CD14-positive monocyte (primary cell): Measurements from ENCODE around the gene HDGFL3. TPM values are rescaled to one million over a fixed set of nuclear protein-coding genes. Genes with fewer than 3 reads are reported as not detected.

Source experiments
- DNase-seq, 3 donors: peaks; one replicate each; pipeline ENCODE4 v3.0.0-alpha.2; 2011 to 2022
- H2AFZ ChIP-seq: 2 replicates; pipeline ENCODE4 v1.6.0; 2012; ENCODE audit warnings: mild to moderate bottlenecking, low read depth, low read length, inconsistent platforms; ENCODE audit not compliant: insufficient read depth, poor library complexity, severe bottlenecking
- H3K27ac ChIP-seq, 2 donors: 1 replicate in 1 of 2; 2 replicates in 1 of 2; pipeline ENCODE4 v1.5.1; 2012 to 2013; ENCODE audit warnings: low read length in 2 of 2, control low read depth in 1 of 2, inconsistent platforms in 1 of 2, low read depth in 1 of 2, mild to moderate bottlenecking in 1 of 2
- H3K27me3 ChIP-seq, 2 donors: one replicate each; pipeline versions ENCODE4 v1.6.0 to v1.6.1; 2011 to 2013; ENCODE audit warnings: low read length in 2 of 2; ENCODE audit not compliant: control insufficient read depth in 2 of 2, insufficient read depth in 2 of 2
- H3K36me3 ChIP-seq, 2 donors: replicated peaks in 1 of 2; 1 replicate in 1 of 2; 2 replicates in 1 of 2; pipeline versions ENCODE4 v1.5.1 to v1.6.1; 2012 to 2013; ENCODE audit warnings: low read length in 2 of 2, control low read depth in 1 of 2, inconsistent platforms in 1 of 2, mild to moderate bottlenecking in 1 of 2; ENCODE audit not compliant: insufficient read depth in 2 of 2, control insufficient read depth in 1 of 2
- H3K4me1 ChIP-seq, 2 donors: 1 replicate in 1 of 2; 2 replicates in 1 of 2; pipeline versions ENCODE4 v1.5.1 to v1.6.1; 2012 to 2013; ENCODE audit warnings: low read length in 2 of 2, control low read depth in 1 of 2, inconsistent platforms in 1 of 2, mild to moderate bottlenecking in 1 of 2, moderate library complexity in 1 of 2; ENCODE audit not compliant: insufficient read depth in 2 of 2, control insufficient read depth in 1 of 2
- H3K4me2 ChIP-seq: replicated peaks from 2 replicates; pipeline ENCODE3; 2012; ENCODE audit warnings: low read length, moderate library complexity, mild to moderate bottlenecking; ENCODE audit not compliant: poor library complexity, severe bottlenecking; ENCODE audit errors: extremely low read depth
- H3K4me3 ChIP-seq, 3 experiments: fragments of 200-600 bp in 1 of 3; sonication (generic) in 1 of 3; replicated peaks in 1 of 3; 1 replicate in 2 of 3; 2 replicates in 1 of 3; pipeline ENCODE4 v1.5.1; 2011 to 2013; ENCODE audit warnings: low read length in 3 of 3, mild to moderate bottlenecking in 3 of 3, control low read depth in 2 of 3, low read depth in 2 of 3, inconsistent platforms in 1 of 3, moderate library complexity in 1 of 3
- H3K79me2 ChIP-seq: 2 replicates; pipeline ENCODE4 v1.6.0; 2012; ENCODE audit warnings: mild to moderate bottlenecking, control low read depth, inconsistent platforms, low read length, moderate library complexity; ENCODE audit not compliant: insufficient read depth
- H3K9ac ChIP-seq: 2 replicates; pipeline ENCODE4 v1.6.0; 2017; ENCODE audit warnings: low read length, mild to moderate bottlenecking; ENCODE audit not compliant: insufficient read depth, poor library complexity, severe bottlenecking
- H3K9me3 ChIP-seq, 2 donors: replicated peaks in 1 of 2; 1 replicate in 1 of 2; 2 replicates in 1 of 2; pipeline versions ENCODE4 v1.5.1 to v1.6.1; 2012 to 2013; ENCODE audit warnings: low read length in 2 of 2, control low read depth in 1 of 2; ENCODE audit not compliant: control insufficient read depth in 1 of 2, insufficient read depth in 1 of 2
- H4K20me1 ChIP-seq: 2 replicates; pipeline ENCODE4 v1.6.0; 2012; ENCODE audit warnings: mild to moderate bottlenecking, low read length, control low read depth, moderate library complexity; ENCODE audit not compliant: insufficient read depth
- H3K27ac Mint-ChIP-seq, 7 donors: one replicate each; pipeline ENCODE4 v1.8.0; 2020; ENCODE audit warnings: mild to moderate bottlenecking in 7 of 7, mixed read lengths in 7 of 7, moderate library complexity in 6 of 7, inconsistent platforms in 2 of 7
- H3K27me3 Mint-ChIP-seq, 3 donors: one replicate each; pipeline ENCODE4 v1.8.0; 2021 to 2022; ENCODE audit warnings: low read depth in 3 of 3, mild to moderate bottlenecking in 3 of 3, mixed read lengths in 3 of 3, moderate library complexity in 3 of 3, inconsistent platforms in 1 of 3
- H3K36me3 Mint-ChIP-seq, 2 donors: one replicate each; pipeline ENCODE4 v1.8.0; 2020; ENCODE audit warnings: mixed read lengths in 2 of 2, inconsistent platforms in 1 of 2, mild to moderate bottlenecking in 1 of 2
- H3K4me1 Mint-ChIP-seq: one replicate; pipeline ENCODE4 v1.8.0; 2020; ENCODE audit warnings: mild to moderate bottlenecking, mixed read lengths
- H3K4me3 Mint-ChIP-seq, 2 donors: one replicate each; pipeline ENCODE4 v1.8.0; 2020; ENCODE audit warnings: mild to moderate bottlenecking in 2 of 2, mixed read lengths in 2 of 2, moderate library complexity in 1 of 2
- H3K9me3 Mint-ChIP-seq, 7 donors: one replicate each; pipeline ENCODE4 v1.8.0; 2020 to 2022; ENCODE audit warnings: mixed read lengths in 7 of 7, mild to moderate bottlenecking in 6 of 7, moderate library complexity in 6 of 7, inconsistent platforms in 2 of 7
- CTCF ChIP-seq: fragments of 200-600 bp; IDR thresholded peaks from one replicate; pipeline ENCODE4 v1.8.0; 2022; ENCODE audit warnings: antibody characterized with exemption, mild to moderate bottlenecking
- WGBS: methylation state at CpG from one replicate; pipeline ENCODE4 v1.1.5; 2013; ENCODE audit warnings: missing lambda C conversion rate; ENCODE audit not compliant: insufficient coverage; 5-methylcytosine and 5-hydroxymethylcytosine counted together
- intact Hi-C, 2 donors: fragments of 100-400 bp; cut with micrococcal nuclease; formaldehyde crosslinking; loops; one replicate each; pipeline versions ENCODE4 v1.15.0 to v1.15.1; 2023
- polyA plus RNA-seq, 3 donors: library from polyadenylated mRNA; depleted of rRNA in 1 of 3; unstranded in 2 of 3; stranded (reverse) in 1 of 3; fragments of 300-500 nt in 2 of 3; fragments of >200 nt in 1 of 3; fragmentation: Illumina TruSeq in 2 of 3; gene quantifications; 1 replicate in 2 of 3; 2 replicates in 1 of 3; pipeline ENCODE4 v1.2.3, GENCODE V29; 2012 to 2021

HDGFL3 gene
- polyA plus RNA-seq, 3 donors, result 0.35 to 1.1 (median 0.69) TPM

- Histone ChIP-seq H3K9ac (no peak overlapping the region), H3K9me3 (no peaks in the 10 kb centered on the region), H3K4me2 (no peak overlapping the region), H3K4me3 (no peak overlapping the region), H3K79me2 (no peaks in the 10 kb centered on the region), H3K27ac (no peak overlapping the region), H4K20me1 (no peaks in the 10 kb centered on the region), H3K27me3 (no peaks in the 10 kb centered on the region), H3K36me3 (no peaks in the 10 kb centered on the region), H3K4me1 (no peaks in the 10 kb centered on the region), H2AFZ (no peak overlapping the region)
- Mint-ChIP-seq H3K36me3 (no peaks in the 10 kb centered on the region), H3K9me3 (no peaks in the 10 kb centered on the region), H3K27ac (no peak overlapping the region), H3K4me1 (no peaks in the 10 kb centered on the region), H3K4me3 (no peak overlapping the region), H3K27me3 (peaks cover 0 to 2% (median 1%) of the 10 kb centered on the region in 3 donors)
- DNase-seq, result no peak
- WGBS, result 100% methylated on average over 3 of the region's 3 CpGs
- intact Hi-C loops, result no loop called here
- TF ChIP-seq CTCF, result no peak
Observed at GRCh38 chr15:83185561-83185960, 22.1 kb downstream of the HDGFL3 start.

DNA sequence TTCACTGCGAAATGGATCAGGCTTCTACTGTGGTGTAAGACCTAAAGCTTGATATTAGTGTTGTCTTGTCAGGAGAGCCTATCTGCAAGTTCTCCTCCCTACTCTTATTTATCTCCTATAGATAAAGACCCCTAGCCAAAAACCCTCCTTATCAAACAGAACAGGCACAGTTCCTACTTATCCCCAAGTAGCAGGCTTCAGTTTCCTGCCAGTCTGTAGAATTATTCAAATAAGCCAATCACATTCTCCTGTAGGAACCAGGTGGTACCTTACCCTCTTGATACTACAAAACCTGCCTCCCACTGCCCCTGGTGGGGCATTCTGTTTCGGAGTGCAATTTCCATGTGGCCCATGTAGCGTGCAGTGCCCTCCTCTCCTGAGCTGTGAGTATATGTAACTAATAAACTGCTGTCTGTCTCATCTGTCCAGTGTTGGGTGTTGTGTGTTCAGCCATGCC, 28.7 kb downstream of the HDGFL3 start:
- H3K36me3 Mint-ChIP-seq, result no peaks in the 10 kb centered on the region
- Histone ChIP-seq H2AFZ (no peak overlapping the region), H4K20me1 (no peaks in the 10 kb centered on the region), H3K9ac (no peak overlapping the region), H3K27me3 (no peaks in the 10 kb centered on the region), H3K4me2 (no peak overlapping the region), H3K4me1 (no peaks in the 10 kb centered on the region), H3K27ac (no peak overlapping the region), H3K9me3 (no peaks in the 10 kb centered on the region), H3K79me2 (no peaks in the 10 kb centered on the region), H3K4me3 (no peak overlapping the region), H3K36me3 (no peaks in the 10 kb centered on the region)
- no peak for TF ChIP-seq CTCF
- H3K9me3 Mint-ChIP-seq, result no peaks in the 10 kb centered on the region
- DNase-seq, result no peak
- no peaks in the 10 kb centered on the region for H3K4me1 Mint-ChIP-seq
- H3K27me3 Mint-ChIP-seq, result no peaks in the 10 kb centered on the region
- no peak overlapping the region for H3K27ac Mint-ChIP-seq
- H3K4me3 Mint-ChIP-seq, result no peak overlapping the region
- no CpG with 5 or more reads among the region's 3 CpGs for WGBS
- intact Hi-C loops, result no loop called here
